H54 (cell line): ENCODE measurements around the gene VPS8.
"Not testable (repeated sequence)": the region's sequence is repeated elsewhere in the genome, so short reads cannot be mapped to it uniquely, and the experiment has no call there.

ENCODE experiments used
- DNase-seq: peaks from one replicate; pipeline ENCODE4 v3.0.0; 2011; ENCODE audit warnings: low spot score, mixed read lengths; ENCODE audit not compliant: insufficient read length
- FAIRE-seq: peaks from 3 replicates; lab custom pipeline; 2011; peaks lifted over from hg19 to GRCh38; lab: Jason Lieb, UNC
- POLR2A ChIP-seq: IDR thresholded peaks from 2 replicates; pipeline ENCODE4 v1.6.1; 2011; ENCODE audit warnings: low read depth, mild to moderate bottlenecking, low read length

The VPS8 gene

GRCh38 chr3:184919651-184920050, 107.7 kb downstream of the VPS8 start:
- DNase-seq = no peak

GRCh38 chr3:184924547-184924946, 112.6 kb downstream of the VPS8 start:
- no peak for DNase-seq
- no peak for TF ChIP-seq POLR2A
- no peak for FAIRE-seq

More at GRCh38 chr3:184919651-184920050, 107.7 kb downstream of the VPS8 start:
- no peak for TF ChIP-seq POLR2A
- FAIRE-seq = no peak

- no peak for TF ChIP-seq POLR2A
- FAIRE-seq = no peak
- no peak for DNase-seq
Observed at GRCh38 chr3:184927796-184928315, 115.9 kb downstream of the VPS8 start.

DNA sequence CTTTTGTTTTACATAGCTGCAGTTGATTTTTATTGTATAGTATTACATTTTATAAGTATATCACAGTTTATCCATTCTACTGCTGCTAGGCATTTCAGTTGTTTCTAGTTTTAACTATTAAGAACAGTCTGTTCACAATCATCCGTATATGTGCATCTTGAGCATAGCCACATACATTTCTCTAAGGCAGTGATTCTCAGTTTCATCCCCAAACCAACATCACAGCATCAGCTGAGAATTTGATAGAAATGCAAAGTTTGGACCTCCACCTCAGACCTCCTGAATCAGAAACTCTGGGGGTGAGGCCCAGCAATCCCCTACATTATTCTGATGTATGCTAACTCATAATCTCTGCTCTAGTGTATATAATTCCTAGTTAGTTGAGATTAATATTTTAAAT, 120.8 kb downstream of the VPS8 start:
- no peak for TF ChIP-seq POLR2A
- FAIRE-seq = no peak
- DNase-seq = no peak

DNA sequence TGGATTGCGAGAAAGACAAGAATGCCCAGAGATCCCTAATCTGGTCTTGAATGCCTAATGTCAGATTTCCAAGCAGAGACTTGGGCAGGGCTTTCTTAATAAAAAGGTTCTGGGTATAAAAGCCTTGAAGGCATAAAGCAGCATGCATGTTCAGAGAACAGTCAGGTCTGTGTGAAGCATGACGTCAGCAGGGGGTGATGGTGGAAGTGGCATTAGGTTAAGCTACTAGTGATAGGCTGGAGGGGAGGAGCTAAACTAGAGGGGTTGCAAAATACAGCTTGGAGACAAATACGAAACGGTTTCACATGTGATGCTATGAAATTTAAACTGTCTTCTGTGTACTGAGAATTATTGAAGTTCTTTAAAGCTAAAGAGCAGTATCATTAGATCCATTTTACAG, 125.6 kb downstream of the VPS8 start:
- FAIRE-seq = no peak
- DNase-seq = no peak
- no peak for TF ChIP-seq POLR2A

- TF ChIP-seq POLR2A = no peak
- DNase-seq (no peak), FAIRE-seq (no peak)
Observed at GRCh38 chr3:184941408-184941807, 129.4 kb downstream of the VPS8 start.

DNA sequence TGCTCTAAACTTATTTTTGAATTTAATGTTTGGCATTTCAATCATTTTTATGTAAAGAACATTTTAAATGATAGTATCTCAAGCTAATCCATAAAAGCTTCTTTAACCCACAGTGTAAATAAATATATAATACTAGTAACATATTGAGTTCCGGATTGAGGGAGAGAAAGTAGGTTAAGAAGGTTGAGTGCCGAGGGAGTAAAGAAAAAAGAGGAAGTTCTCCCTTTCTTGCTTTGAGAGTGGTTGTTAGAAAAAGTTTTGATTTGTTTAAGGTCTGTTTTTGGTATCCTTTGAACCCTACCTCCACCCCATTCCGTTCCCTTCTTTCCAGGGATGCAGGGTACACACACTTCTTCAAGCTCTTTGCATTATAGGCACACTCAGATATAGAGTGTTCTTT, 130.8 kb downstream of the VPS8 start:
- no peak for TF ChIP-seq POLR2A
- no peak for FAIRE-seq
- DNase-seq = no peak

DNA sequence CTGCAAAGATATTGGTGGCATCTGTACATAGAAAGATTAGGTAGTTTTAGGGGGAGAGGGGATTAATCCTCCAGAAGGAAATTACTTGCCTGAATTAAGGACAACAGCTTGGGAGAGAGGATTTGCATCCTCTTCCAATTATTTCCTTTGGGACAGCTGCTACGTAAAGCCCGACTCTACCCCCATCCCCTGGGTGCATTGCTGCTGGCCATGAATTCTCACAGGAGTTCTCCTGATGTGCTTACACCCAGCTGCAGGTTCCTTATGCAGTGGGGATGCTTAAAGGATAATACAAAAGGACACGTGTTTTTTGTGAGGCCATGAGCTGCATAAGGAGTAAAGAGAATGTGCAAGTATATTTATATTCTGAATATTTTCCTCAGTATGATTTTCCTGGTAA, 132.3 kb downstream of the VPS8 start:
- no peak for TF ChIP-seq POLR2A
- FAIRE-seq = no peak

DNA sequence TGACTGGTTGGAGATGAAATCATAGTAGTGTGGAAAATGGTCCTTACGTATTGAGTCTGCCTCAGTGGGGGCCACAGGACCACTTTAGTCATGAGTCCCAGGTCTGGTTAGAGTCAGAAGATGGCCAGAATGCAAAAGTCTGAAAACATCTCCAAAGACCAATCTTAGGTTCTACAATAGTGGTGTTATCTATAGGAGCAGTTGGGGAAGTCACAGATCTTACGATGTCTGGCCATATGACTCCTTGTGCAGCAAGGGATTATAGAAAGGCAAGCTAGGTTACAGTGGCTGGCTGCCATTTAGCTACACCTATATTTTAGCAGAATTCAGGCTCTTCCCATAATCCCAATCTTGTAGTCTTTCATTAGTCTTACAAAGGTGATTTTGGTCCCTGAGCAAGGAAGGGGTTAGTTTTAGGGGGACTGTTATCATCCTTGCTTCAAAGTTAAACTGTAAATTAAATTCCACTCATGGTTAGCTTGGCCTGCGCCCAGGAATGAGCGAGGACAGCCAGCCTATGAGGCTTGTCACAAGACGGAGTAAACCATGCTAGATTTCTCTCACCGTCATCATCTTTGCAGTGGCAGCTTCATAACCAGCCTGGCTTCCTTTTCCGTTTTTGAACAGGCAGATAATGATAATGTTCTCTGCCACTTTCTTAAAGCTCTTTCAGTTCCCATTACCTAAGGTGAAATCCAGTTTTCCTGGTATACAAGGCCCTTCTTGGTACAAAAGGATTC, 134.1 kb downstream of the VPS8 start:
- no peak for TF ChIP-seq POLR2A
- DNase-seq = no peak
- FAIRE-seq = peak; percentile 43

More for the DNA sequence above, 132.3 kb downstream of the VPS8 start:
- no peak for DNase-seq

DNA sequence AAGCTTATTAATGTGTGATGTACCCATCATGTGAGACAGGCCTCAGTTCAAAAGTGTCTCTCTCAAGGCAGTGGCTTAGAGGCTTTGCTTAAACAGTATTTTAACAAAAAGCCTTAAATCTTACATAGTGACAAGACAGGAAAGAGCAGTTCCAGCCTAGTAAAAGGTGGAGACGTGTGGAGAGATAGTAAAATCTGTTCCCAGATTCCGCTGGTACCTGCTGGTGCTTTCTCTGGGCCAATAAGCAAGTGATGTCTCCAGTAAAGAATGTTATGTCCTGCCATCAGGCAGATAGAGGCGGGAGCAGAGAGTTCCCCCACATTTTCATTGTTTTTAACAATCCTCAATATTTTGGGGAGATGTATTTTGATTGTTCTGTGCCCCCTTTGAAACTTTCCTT, 135.0 kb downstream of the VPS8 start:
- DNase-seq = no peak
- peak; percentile 50 for FAIRE-seq
- TF ChIP-seq POLR2A = no peak

GRCh38 chr3:184949251-184949965, 137.4 kb downstream of the VPS8 start:
- peak; percentile 53 for FAIRE-seq
- no peak for TF ChIP-seq POLR2A
- no peak for DNase-seq

DNA sequence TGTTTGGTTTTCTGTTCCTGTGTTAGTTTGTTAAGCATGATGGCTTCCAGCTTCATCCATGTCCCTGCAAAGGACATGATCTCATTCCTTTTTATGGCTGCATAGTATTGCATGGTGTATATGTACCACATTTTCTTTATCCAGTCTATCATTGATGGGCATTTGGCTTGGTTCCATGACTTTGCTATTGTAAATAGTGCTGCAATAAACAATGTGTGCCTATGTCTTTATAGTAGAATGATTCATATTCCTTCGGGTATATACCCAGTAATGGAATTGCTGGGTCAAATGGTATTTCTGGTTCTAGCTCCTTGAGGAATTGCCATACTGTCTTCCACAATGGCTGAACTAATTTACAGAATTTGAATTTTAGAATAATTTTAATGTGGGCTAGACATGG, 138.8 kb downstream of the VPS8 start:
- not testable (repeated sequence) for FAIRE-seq, DNase-seq

- DNase-seq = no peak
- TF ChIP-seq POLR2A = no peak
- peak; percentile 55 for FAIRE-seq
Observed at GRCh38 chr3:184952671-184953070, 140.7 kb downstream of the VPS8 start.

DNA sequence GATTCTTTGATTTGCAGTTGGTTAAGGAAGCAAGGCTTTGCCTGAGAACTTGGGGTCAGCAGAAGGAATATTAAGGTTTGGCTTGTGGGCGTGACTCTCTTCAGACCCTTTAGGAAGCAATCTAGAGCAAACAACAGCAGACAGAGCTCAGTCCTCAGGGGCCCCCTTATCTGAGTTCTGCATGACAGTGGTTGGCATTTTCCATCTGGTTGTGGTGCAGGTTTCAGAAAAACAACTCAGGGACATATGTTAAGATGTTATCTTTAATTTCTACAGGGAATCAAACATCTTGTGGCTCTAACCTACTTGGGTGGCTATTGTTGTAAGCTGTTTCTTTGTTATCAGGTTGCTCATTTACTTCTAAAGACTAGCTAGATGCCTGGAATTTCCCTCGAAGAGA, 141.4 kb downstream of the VPS8 start:
- DNase-seq (no peak), FAIRE-seq (no peak)
- no peak for TF ChIP-seq POLR2A

DNA sequence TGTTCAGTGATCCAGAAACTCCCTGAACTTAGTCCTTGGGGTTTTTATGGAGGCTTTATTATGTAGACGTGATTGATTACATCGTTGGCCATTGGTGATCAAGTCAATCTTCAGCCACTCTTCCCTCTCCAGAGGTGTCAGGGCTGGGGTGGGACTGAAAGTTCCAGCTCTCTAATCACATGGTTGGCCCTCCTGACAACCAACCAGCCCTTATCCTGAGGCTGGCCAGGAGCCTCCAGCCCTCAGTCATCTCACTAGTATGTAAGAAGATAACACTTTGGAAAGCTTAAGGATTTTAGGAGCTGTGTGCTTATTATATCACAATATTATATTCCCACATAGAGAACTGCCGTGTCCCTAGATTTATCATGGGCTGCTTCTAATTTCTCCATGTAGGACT, 142.3 kb downstream of the VPS8 start:
- no peak for FAIRE-seq

GRCh38 chr3:184954851-184955250, 142.9 kb downstream of the VPS8 start:
- FAIRE-seq, DNase-seq: not testable (repeated sequence)

More for the DNA sequence above, 142.3 kb downstream of the VPS8 start:
- no peak for DNase-seq
- no peak for TF ChIP-seq POLR2A
